CD4-positive, alpha-beta memory T cell (primary cell): ENCODE measurements around the gene OLR1. TPM values are rescaled to one million over a fixed set of nuclear protein-coding genes. Genes with fewer than 3 reads are reported as not detected.

ENCODE experiments used
- CTCF ChIA-PET: fragments of 350-600 bp; sonication (Branson Sonifier 250); formaldehyde crosslinking; loops from one replicate; lab custom pipeline; 2021; ENCODE audit warnings: inconsistent platforms; ENCODE audit not compliant: partially characterized antibody; lab: Charles Lee
- POLR2A ChIA-PET: fragments of 350-600 bp; sonication (Branson Sonifier 250); formaldehyde crosslinking; loops from one replicate; lab custom pipeline; 2021; ENCODE audit not compliant: partially characterized antibody; lab: Charles Lee
- DNase-seq, 5 donors: peaks; one replicate each; pipeline versions ENCODE4 v3.0.0 to v3.0.0-alpha.2; 2020 to 2022; ENCODE audit warnings: mixed read lengths in 1 of 5
- H3K27ac ChIP-seq: one replicate; pipeline ENCODE4 v1.7.0; 2013; ENCODE audit warnings: low read depth, low read length
- H3K27me3 ChIP-seq: 2 replicates; pipeline ENCODE4 v1.7.0; 2013; ENCODE audit warnings: mild to moderate bottlenecking, low read length, moderate library complexity; ENCODE audit not compliant: insufficient read depth
- H3K36me3 ChIP-seq: 2 replicates; pipeline ENCODE4 v1.7.0; 2013; ENCODE audit warnings: mild to moderate bottlenecking, low read length, moderate library complexity; ENCODE audit not compliant: insufficient read depth
- H3K4me1 ChIP-seq: 2 replicates; pipeline ENCODE4 v1.7.0; 2013; ENCODE audit warnings: mild to moderate bottlenecking, low read length, moderate library complexity; ENCODE audit not compliant: insufficient read depth
- H3K4me3 ChIP-seq, 2 donors: one replicate each; pipeline ENCODE4 v1.7.0; 2013; ENCODE audit warnings: low read length in 2 of 2, mild to moderate bottlenecking in 1 of 2
- H3K9me3 ChIP-seq, 2 donors: one replicate each; pipeline ENCODE4 v1.7.0; 2013; ENCODE audit warnings: low read length in 2 of 2, control low read depth in 1 of 2; ENCODE audit not compliant: control insufficient read depth in 1 of 2
- H3K27ac Mint-ChIP-seq, 7 donors: one replicate each; pipeline ENCODE4 v1.8.0; 2020 to 2021; ENCODE audit warnings: mixed read lengths in 7 of 7, mild to moderate bottlenecking in 6 of 7, inconsistent platforms in 3 of 7, moderate library complexity in 3 of 7
- H3K27me3 Mint-ChIP-seq, 2 donors: one replicate each; pipeline ENCODE4 v1.8.0; 2020 to 2021; ENCODE audit warnings: mixed read lengths in 2 of 2
- H3K36me3 Mint-ChIP-seq, 2 donors: one replicate each; pipeline ENCODE4 v1.8.0; 2020 to 2021; ENCODE audit warnings: mixed read lengths in 2 of 2, inconsistent platforms in 1 of 2, mild to moderate bottlenecking in 1 of 2
- H3K4me1 Mint-ChIP-seq, 4 donors: one replicate each; pipeline ENCODE4 v1.8.0; 2020 to 2021; ENCODE audit warnings: mixed read lengths in 4 of 4, mild to moderate bottlenecking in 1 of 4
- H3K4me3 Mint-ChIP-seq, 8 donors: one replicate each; pipeline ENCODE4 v1.8.0; 2020 to 2021; ENCODE audit warnings: mixed read lengths in 8 of 8, mild to moderate bottlenecking in 7 of 8, moderate library complexity in 6 of 8, inconsistent platforms in 3 of 8
- H3K9me3 Mint-ChIP-seq, 8 donors: one replicate each; pipeline ENCODE4 v1.8.0; 2020 to 2021; ENCODE audit warnings: mixed read lengths in 8 of 8, mild to moderate bottlenecking in 5 of 8, inconsistent platforms in 3 of 8, moderate library complexity in 1 of 8
- intact Hi-C: fragments of 100-400 bp; cut with micrococcal nuclease; formaldehyde crosslinking; loops from one replicate; pipeline ENCODE4 v1.15.1; 2023
- polyA plus RNA-seq, 2 donors: library from polyadenylated mRNA; unstranded; fragments of 300-500 nt; fragmentation: Illumina TruSeq; gene quantifications; one replicate each; pipeline ENCODE4 v1.2.3, GENCODE V29; 2021
- total RNA-seq, 2 experiments: library from RNA; stranded (reverse); gene quantifications; one replicate each; pipeline ENCODE4 v1.2.3, GENCODE V29; 2021

The OLR1 gene
- total and polyA plus RNA-seq, 4 experiments from 2014 or later, result 0.42 TPM; not detected in 3

GRCh38 chr12:10167599-10167998 is 4.3 kb downstream of the OLR1 start:
- Histone ChIP-seq H3K4me1 (no peaks in the 10 kb centered on the region), H3K4me3 (no peak overlapping the region), H3K27ac (no peak overlapping the region), H3K36me3 (no peaks in the 10 kb centered on the region), H3K27me3 (no peaks in the 10 kb centered on the region), H3K9me3 (no peaks in the 10 kb centered on the region)
- peaks cover 7 to 8% of the 10 kb centered on the region in 2 donors for H3K27me3 Mint-ChIP-seq
- intact Hi-C loops, result no loop called here
- no peaks in the 10 kb centered on the region for H3K9me3 Mint-ChIP-seq
- no peaks in the 10 kb centered on the region for H3K36me3 Mint-ChIP-seq
- no peak overlapping the region for H3K27ac Mint-ChIP-seq
- H3K4me3 Mint-ChIP-seq, result no peak overlapping the region
- ChIA-PET CTCF (interaction anchor here (1.0 kb wide), 1 partner anchor 10 kb away, joined by 4 read pairs; no protein-coding TSS in a partner anchor), POLR2A (no interaction called here)
- no peaks in the 10 kb centered on the region for H3K4me1 Mint-ChIP-seq
- DNase-seq, result no peak

- POLR2A ChIA-PET, result no interaction called here
These were observed 6.5 kb downstream of the OLR1 start for GRCh38 chr12:10165421-10165820.

GRCh38 chr12:10163084-10163483 is 8.8 kb downstream of the OLR1 start:
- H3K4me3 ChIP-seq, result no peak overlapping the region
- ChIA-PET CTCF (interaction anchor here (1.8 kb wide), 1 partner anchor 10 kb away, joined by 10 read pairs; no protein-coding TSS in a partner anchor), POLR2A (no interaction called here)
- DNase-seq, result no peak
- intact Hi-C loops, result no loop called here
- Mint-ChIP-seq H3K4me3 (no peak overlapping the region), H3K4me1 (no peaks in the 10 kb centered on the region), H3K27ac (no peak overlapping the region), H3K9me3 (no peaks in the 10 kb centered on the region), H3K36me3 (no peaks in the 10 kb centered on the region), H3K27me3 (peaks cover 0 to 3% of the 10 kb centered on the region in 2 donors)
- no peaks in the 10 kb centered on the region for H3K9me3 ChIP-seq
- H3K27ac ChIP-seq, result no peak overlapping the region
- no peaks in the 10 kb centered on the region for H3K27me3 ChIP-seq
- H3K4me1 ChIP-seq, result no peaks in the 10 kb centered on the region
- no peaks in the 10 kb centered on the region for H3K36me3 ChIP-seq

More at GRCh38 chr12:10165421-10165820, 6.5 kb downstream of the OLR1 start:
- CTCF ChIA-PET, result interaction anchor here (1.5 kb wide), 1 partner anchor 12 kb away, joined by 3 read pairs; no protein-coding TSS in a partner anchor
- no peak overlapping the region for H3K27ac ChIP-seq
- H3K27me3 ChIP-seq, result no peaks in the 10 kb centered on the region
- Mint-ChIP-seq H3K4me3 (no peak overlapping the region), H3K27ac (peak overlapping the region in 1 of 7 donors; percentile 68), H3K4me1 (no peaks in the 10 kb centered on the region), H3K9me3 (no peaks in the 10 kb centered on the region), H3K36me3 (no peaks in the 10 kb centered on the region), H3K27me3 (peaks cover 2 to 3% of the 10 kb centered on the region in 2 donors)
- H3K9me3 ChIP-seq, result no peaks in the 10 kb centered on the region
- no peak overlapping the region for H3K4me3 ChIP-seq
- intact Hi-C loops, result no loop called here
- H3K36me3 ChIP-seq, result no peaks in the 10 kb centered on the region
- H3K4me1 ChIP-seq, result no peaks in the 10 kb centered on the region
- no peak for DNase-seq

GRCh38 chr12:10160617-10161385 is 11.1 kb downstream of the OLR1 start:
- Mint-ChIP-seq H3K36me3 (no peaks in the 10 kb centered on the region), H3K4me1 (no peaks in the 10 kb centered on the region), H3K9me3 (no peaks in the 10 kb centered on the region), H3K4me3 (no peak overlapping the region), H3K27ac (no peak overlapping the region), H3K27me3 (peaks cover 2 to 3% of the 10 kb centered on the region in 2 donors)
- intact Hi-C loops, result no loop called here
- H3K4me3 ChIP-seq, result no peak overlapping the region
- ChIA-PET POLR2A (no interaction called here), CTCF (interaction anchor here (0.7 kb wide), 1 partner anchor 22 kb away, joined by 3 read pairs; no protein-coding TSS in a partner anchor)
- no peaks in the 10 kb centered on the region for H3K4me1 ChIP-seq
- H3K27me3 ChIP-seq, result no peaks in the 10 kb centered on the region
- H3K27ac ChIP-seq, result no peak overlapping the region
- no peaks in the 10 kb centered on the region for H3K9me3 ChIP-seq
- H3K36me3 ChIP-seq, result no peaks in the 10 kb centered on the region
- no peak for DNase-seq

- Mint-ChIP-seq H3K4me1 (no peaks in the 10 kb centered on the region), H3K9me3 (no peaks in the 10 kb centered on the region), H3K27me3 (peaks cover 2 to 4% of the 10 kb centered on the region in 2 donors), H3K36me3 (no peaks in the 10 kb centered on the region), H3K4me3 (no peak overlapping the region), H3K27ac (peak overlapping the region in 1 of 7 donors; percentile 70)
- Histone ChIP-seq H3K4me3 (no peak overlapping the region), H3K27me3 (no peaks in the 10 kb centered on the region), H3K27ac (no peak overlapping the region), H3K4me1 (peaks cover under 1% of the 10 kb centered on the region), H3K36me3 (no peaks in the 10 kb centered on the region), H3K9me3 (no peaks in the 10 kb centered on the region)
- intact Hi-C loops, result no loop called here
- DNase-seq, result no peak
- POLR2A ChIA-PET, result no interaction called here
- CTCF ChIA-PET, result interaction anchor here (0.9 to 1.1 kb wide), 2 partner anchors 14 to 30 kb away, joined by 3 read pairs; no protein-coding TSS in a partner anchor
These were observed 12.7 kb downstream of the OLR1 start for GRCh38 chr12:10159280-10159679.

- Histone ChIP-seq H3K4me3 (no peak overlapping the region), H3K27me3 (no peaks in the 10 kb centered on the region), H3K9me3 (no peaks in the 10 kb centered on the region), H3K36me3 (no peaks in the 10 kb centered on the region), H3K4me1 (peaks cover 9% of the 10 kb centered on the region), H3K27ac (no peak overlapping the region)
- CTCF ChIA-PET, result no interaction called here
- H3K4me3 Mint-ChIP-seq, result no peak overlapping the region
- intact Hi-C loops, result no loop called here
- peaks cover 7 to 9% of the 10 kb centered on the region in 2 donors for H3K27me3 Mint-ChIP-seq
- H3K36me3 Mint-ChIP-seq, result no peaks in the 10 kb centered on the region
- DNase-seq, result peak in 1 of 5 donors; percentile 5
- H3K9me3 Mint-ChIP-seq, result no peaks in the 10 kb centered on the region
- H3K27ac Mint-ChIP-seq, result no peak overlapping the region
- POLR2A ChIA-PET, result no interaction called here
- H3K4me1 Mint-ChIP-seq, result peaks cover 5 to 8% (median 7%) of the 10 kb centered on the region in 4 donors
These were observed 13.5 kb downstream of the OLR1 start for GRCh38 chr12:10158406-10158805.

GRCh38 chr12:10155966-10156365 is 16.0 kb downstream of the OLR1 start:
- Histone ChIP-seq H3K27me3 (no peaks in the 10 kb centered on the region), H3K4me1 (peaks cover 14% of the 10 kb centered on the region), H3K4me3 (no peak overlapping the region), H3K9me3 (no peaks in the 10 kb centered on the region), H3K27ac (no peak overlapping the region), H3K36me3 (no peaks in the 10 kb centered on the region)
- Mint-ChIP-seq H3K9me3 (no peaks in the 10 kb centered on the region), H3K4me3 (no peak overlapping the region), H3K27me3 (peaks cover 7 to 11% of the 10 kb centered on the region in 2 donors), H3K4me1 (peaks cover 6 to 14% (median 11%) of the 10 kb centered on the region in 4 donors), H3K27ac (no peak overlapping the region), H3K36me3 (no peaks in the 10 kb centered on the region)
- intact Hi-C loops, result no loop called here
- POLR2A ChIA-PET, result no interaction called here
- no peak for DNase-seq
- CTCF ChIA-PET, result no interaction called here
